ENCODE measurements around the gene HPCAL1.

- TF ChIP-seq USF2 (IDR thresholded peaks at IDR 0.05; ENCODE audit: low read length) (no peak), TBP (IDR thresholded peaks at IDR 0.05; ENCODE audit: low read depth, low read length) (no peak)
Measured at GRCh38 chr2:10436583-10437110, 133.9 kb downstream of the HPCAL1 start.
